Activated CD4-positive, alpha-beta T cell treated with anti-CD3 and anti-CD28 coated beads for 4 hours (primary cell): ENCODE data around the gene MOSPD3.
A peak's percentile ranks its signal among the peaks of the same experiment; 100 is the strongest.
"Not testable (repeated sequence)": the region's sequence is repeated elsewhere in the genome, so short reads cannot be mapped to it uniquely, and the experiment has no call there.

Source experiments
- DNase-seq, 2 donors: peaks; one replicate each; pipeline ENCODE4 v3.0.0-alpha.2; 2020

The MOSPD3 gene

GRCh38 chr7:100626530-100627237 is 14.3 kb downstream of the MOSPD3 start:
- DNase-seq = peak; percentile 84 to 86

GRCh38 chr7:100627238-100627549 is 14.9 kb downstream of the MOSPD3 start:
- DNase-seq = no peak

GRCh38 chr7:100629117-100629716 is 16.9 kb downstream of the MOSPD3 start:
- DNase-seq = no peak

- no peak for DNase-seq
Observed at GRCh38 chr7:100630066-100630465, 17.7 kb downstream of the MOSPD3 start.

GRCh38 chr7:100632951-100633717 is 20.8 kb downstream of the MOSPD3 start:
- DNase-seq = peak; percentile 47 to 59

GRCh38 chr7:100639995-100640516 is 27.7 kb downstream of the MOSPD3 start:
- no peak for DNase-seq

GRCh38 chr7:100640517-100641440 is 28.4 kb downstream of the MOSPD3 start:
- no peak for DNase-seq

GRCh38 chr7:100641463-100641859 is 29.1 kb downstream of the MOSPD3 start, which contains the start of gene TFR2:
TFR2 (minus strand) TSS chr7:100641552; CDS start chr7:100641509, 43 bp downstream.
- no peak for DNase-seq

GRCh38 chr7:100641860-100642533 is 29.7 kb downstream of the MOSPD3 start:
- DNase-seq = no peak

- no peak for DNase-seq
Observed at GRCh38 chr7:100642534-100642907, 30.2 kb downstream of the MOSPD3 start.

GRCh38 chr7:100649826-100650565 is 37.7 kb downstream of the MOSPD3 start:
- no peak for DNase-seq

GRCh38 chr7:100654908-100655831 is 42.8 kb downstream of the MOSPD3 start:
- no peak for DNase-seq

GRCh38 chr7:100655908-100656674 is 43.8 kb downstream of the MOSPD3 start, which contains the start of gene ACTL6B:
ACTL6B (minus strand) TSS chr7:100656448; CDS start chr7:100656354, 94 bp downstream.
- peak in 1 of 2 donors; percentile 11 for DNase-seq

- DNase-seq = not testable (repeated sequence)
Observed at GRCh38 chr7:100662194-100662776, 49.9 kb downstream of the MOSPD3 start.
